ENCODE data around the gene PROM1. TPM values are rescaled to one million over a fixed set of nuclear protein-coding genes. Genes with fewer than 3 reads are reported as not detected.
A peak's percentile ranks its signal among the peaks of the same experiment; 100 is the strongest.

The PROM1 gene
- 2.9 TPM for total RNA-seq
- long read RNA-seq, partial matches to known transcripts: 0 of 2 reads
- long read RNA-seq, other reads (novel, unspliced or antisense): 2 of 2 reads

DNA sequence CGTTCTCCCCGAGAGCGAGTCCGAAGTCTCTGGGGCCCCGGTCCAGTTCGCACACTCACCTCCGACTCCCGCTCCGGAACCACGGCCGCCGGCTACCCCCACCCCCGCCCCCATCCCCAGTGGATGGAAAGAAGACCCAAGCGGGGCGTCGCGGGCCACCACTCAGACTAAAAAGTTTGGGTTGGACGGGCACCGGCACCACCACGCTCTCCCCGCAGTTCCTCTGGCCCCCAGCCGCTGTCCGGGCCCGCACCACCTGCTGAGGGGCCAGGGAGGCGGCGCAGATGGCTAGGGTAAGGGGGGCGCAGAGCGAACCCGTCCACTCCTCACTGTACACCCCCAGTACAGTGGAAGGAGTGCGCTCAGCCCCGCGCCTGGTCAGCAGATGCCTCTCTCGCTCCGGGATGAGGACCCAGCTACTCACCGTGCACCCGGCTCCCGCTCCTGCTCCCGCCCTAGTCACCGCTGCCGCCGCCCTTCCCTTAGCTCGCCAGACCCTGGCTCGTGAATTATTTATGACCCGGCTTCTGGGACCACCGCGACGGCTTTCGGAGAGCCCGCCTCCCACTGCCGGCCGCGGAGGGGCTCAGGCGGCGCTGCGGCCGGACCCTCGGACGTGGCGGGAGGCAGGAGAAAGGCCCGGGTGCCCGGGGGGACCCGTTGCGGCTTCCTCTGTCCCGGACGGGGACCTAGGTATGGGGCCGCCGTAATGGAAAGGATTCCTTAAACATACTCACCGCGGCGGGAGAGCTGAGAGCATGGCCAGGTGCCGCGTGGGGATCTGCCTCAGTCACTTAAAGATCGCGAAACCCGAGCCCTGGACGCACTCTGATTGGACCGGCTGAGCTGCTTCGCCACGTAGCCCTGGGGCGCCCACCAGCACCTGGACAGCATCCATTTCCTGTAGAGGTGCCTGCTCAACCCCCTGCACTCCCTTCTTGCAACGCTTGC, at the start of gene PROM1:
Gene PROM1 (minus strand): TSS at position 783 of the 951 bp plus-strand sequence. CDS start 8,117 bp downstream, outside the sequence.
- Histone ChIP-seq H3K27me3 (ENCODE audit: low read depth) (peaks cover 59% of the 10 kb centered on the region), H3K9me3 (replicated peaks) (peaks cover 24% of the 10 kb centered on the region), H3K27ac (replicated peaks) (no peak within 1 kb of the TSS), H3K4me1 (peaks cover 26% of the 10 kb centered on the region), H3K36me3 (no peaks in the 10 kb centered on the region), H3K4me3 (peak within 1 kb of the TSS; percentile 73)
- intact Hi-C loops (cut with micrococcal nuclease): no loop called here
- no peak for TF ChIP-seq CTCF (IDR thresholded peaks at IDR 0.05; ENCODE audit: borderline replicate concordance)
- peak; percentile 19 for DNase-seq

- Histone ChIP-seq H3K4me1 (peaks cover 20% of the 10 kb centered on the region), H3K27me3 (ENCODE audit: low read depth) (no peaks in the 10 kb centered on the region), H3K4me3 (no peak overlapping the region), H3K9me3 (replicated peaks) (no peaks in the 10 kb centered on the region), H3K36me3 (no peaks in the 10 kb centered on the region), H3K27ac (replicated peaks) (no peak overlapping the region)
- intact Hi-C loops (cut with micrococcal nuclease): no loop called here
- no peak for DNase-seq
- TF ChIP-seq CTCF (IDR thresholded peaks at IDR 0.05; ENCODE audit: borderline replicate concordance): no peak
Observed at GRCh38 chr4:16133406-16133805, 49.6 kb upstream of the PROM1 start.

DNA sequence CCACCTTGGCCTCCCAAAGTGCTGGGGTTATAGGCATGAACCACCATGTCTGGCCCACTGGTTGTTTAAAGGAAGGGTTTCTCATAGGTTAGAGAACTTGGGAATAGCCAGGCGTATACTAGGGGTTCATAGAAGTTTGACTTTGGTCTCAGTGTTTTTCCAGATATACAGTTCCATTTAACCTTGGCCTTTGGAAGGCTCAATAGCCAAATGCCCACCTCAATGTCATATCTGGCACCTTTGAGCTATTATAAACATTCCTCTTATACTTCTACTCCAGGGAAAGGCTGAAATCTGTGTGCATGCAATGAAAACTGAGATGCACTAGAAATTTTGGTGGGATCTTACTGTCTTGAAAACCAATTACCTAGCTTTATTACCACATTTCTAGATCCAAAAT, 47.5 kb upstream of the PROM1 start:
- no peaks in the 10 kb centered on the region for H3K27me3 ChIP-seq (ENCODE audit: low read depth)
- no peaks in the 10 kb centered on the region for H3K9me3 ChIP-seq (replicated peaks)
- intact Hi-C loops (cut with micrococcal nuclease): no loop called here
- no peak overlapping the region for H3K4me3 ChIP-seq
- no peak for TF ChIP-seq CTCF (IDR thresholded peaks at IDR 0.05; ENCODE audit: borderline replicate concordance)
- DNase-seq: no peak
- H3K4me1 ChIP-seq: peaks cover 20% of the 10 kb centered on the region
- no peaks in the 10 kb centered on the region for H3K36me3 ChIP-seq
- H3K27ac ChIP-seq (replicated peaks): no peak overlapping the region

- Histone ChIP-seq H3K27ac (replicated peaks) (peak overlapping the region; percentile 65), H3K27me3 (ENCODE audit: low read depth) (no peaks in the 10 kb centered on the region), H3K36me3 (no peaks in the 10 kb centered on the region), H3K4me3 (no peak overlapping the region), H3K9me3 (replicated peaks) (no peaks in the 10 kb centered on the region), H3K4me1 (peaks cover 36% of the 10 kb centered on the region)
- TF ChIP-seq CTCF (IDR thresholded peaks at IDR 0.05; ENCODE audit: borderline replicate concordance): no peak
- no peak for DNase-seq
- intact Hi-C loops (cut with micrococcal nuclease): no loop called here
Observed at GRCh38 chr4:16129336-16129735, 45.5 kb upstream of the PROM1 start.

- H3K27ac ChIP-seq (replicated peaks): no peak overlapping the region
- DNase-seq: no peak
- no peak for TF ChIP-seq CTCF (IDR thresholded peaks at IDR 0.05; ENCODE audit: borderline replicate concordance)
- peaks cover 49% of the 10 kb centered on the region for H3K4me1 ChIP-seq
- H3K36me3 ChIP-seq: no peaks in the 10 kb centered on the region
- H3K27me3 ChIP-seq (ENCODE audit: low read depth): no peaks in the 10 kb centered on the region
- intact Hi-C loops (cut with micrococcal nuclease): no loop called here
- no peak overlapping the region for H3K4me3 ChIP-seq
- no peaks in the 10 kb centered on the region for H3K9me3 ChIP-seq (replicated peaks)
Observed at GRCh38 chr4:16126714-16127113, 42.9 kb upstream of the PROM1 start.

All from left ventricle myocardium inferior (tissue), 1 donor.